HG02840 (cell line): ENCODE results near the gene USF1.
"Not testable (repeated sequence)": the region's sequence is repeated elsewhere in the genome, so short reads cannot be mapped to it uniquely, and the experiment has no call there.

ENCODE experiments used
- ATAC-seq: cut with Tn5 transposase; IDR thresholded peaks from one replicate; pipeline ENCODE4 v1.9.1; 2021; ENCODE audit warnings: mild to moderate bottlenecking, moderate library complexity, moderate number of reproducible peaks; ENCODE audit not compliant: unreplicated experiment, low FRiP score

Gene USF1

DNA sequence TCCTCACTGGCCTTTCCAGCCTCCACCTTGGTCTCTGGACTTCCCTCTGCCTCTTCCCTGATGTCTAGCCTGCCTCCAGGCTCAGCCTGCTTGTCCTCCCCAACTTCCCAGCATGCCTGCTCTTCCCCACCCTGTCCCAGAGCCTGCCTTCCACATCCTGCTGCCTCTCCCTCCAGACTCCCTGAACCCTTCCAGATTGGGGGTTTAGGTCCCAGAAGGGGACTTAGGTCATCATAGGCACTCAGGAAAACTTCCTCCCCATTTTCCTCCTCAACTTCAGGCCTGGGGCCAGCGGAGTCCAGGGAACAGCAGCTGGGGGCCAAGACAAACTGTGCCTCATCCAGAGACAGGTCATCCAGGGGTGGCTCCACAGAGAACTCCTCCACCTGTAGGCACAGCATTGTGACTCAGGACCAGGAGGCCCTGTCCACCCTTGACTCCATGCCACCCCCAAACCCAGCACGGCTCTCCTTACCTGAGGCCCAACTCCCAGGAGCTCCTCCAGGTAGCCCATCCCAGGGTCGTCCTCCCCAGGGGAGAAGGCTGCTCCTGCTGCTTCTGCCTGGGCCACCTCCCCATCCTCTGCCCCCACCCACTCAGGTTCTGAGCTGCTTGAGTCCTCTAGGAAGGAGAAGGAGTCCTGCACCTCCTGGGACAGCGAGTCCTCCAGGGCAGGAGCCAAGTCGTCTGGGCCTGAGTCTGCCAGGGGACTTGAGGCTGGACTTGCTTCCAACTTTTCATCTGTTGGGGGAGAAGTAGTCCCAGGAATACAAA is 3.4 kb upstream of the USF1 start:
- ATAC-seq, result no peak

GRCh38 chr1:161047436-161048420 is 2.0 kb upstream of the USF1 start:
- ATAC-seq, result no peak

GRCh38 chr1:161046605-161047228 is 940 bp upstream of the USF1 start:
- ATAC-seq, result no peak

DNA sequence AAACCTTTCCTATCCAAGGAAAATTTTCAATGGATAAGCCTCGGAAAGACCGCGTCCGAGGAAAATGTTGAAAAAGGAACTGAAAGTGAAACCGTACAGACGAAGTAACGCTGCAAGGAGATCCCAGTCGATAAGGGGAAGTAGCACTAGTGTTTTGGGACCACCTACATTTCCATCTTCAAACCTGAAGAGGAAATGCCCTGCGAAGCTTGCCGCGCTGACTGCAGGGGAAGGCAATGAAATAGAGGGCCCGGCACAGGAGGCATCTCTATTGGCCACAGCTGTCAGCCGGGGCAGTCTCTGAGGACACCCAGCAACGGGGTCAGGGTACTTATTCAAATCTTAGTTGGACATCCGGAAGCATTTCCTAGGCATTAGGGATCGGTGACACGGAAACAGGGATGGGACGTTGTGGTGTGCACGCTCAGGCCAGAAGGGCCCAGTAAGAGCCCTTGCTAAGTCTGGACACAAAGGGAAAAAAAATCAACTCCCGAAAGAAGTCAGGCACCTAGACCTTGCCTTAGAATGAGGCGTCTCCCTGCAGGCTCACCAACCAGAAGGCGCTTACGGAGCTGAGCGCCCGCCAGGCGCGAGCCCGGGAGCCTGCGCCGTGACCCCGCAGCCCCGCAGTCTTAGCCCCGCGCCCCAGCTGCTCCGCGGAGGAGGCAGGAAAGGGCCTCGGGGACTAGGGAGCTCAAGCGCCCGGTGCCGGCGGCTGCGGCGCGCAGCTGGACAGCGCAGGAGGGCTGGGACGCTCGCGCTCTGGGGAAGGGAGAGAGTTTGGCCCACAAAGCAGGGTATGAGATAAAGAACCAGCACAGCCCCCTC is 655 bp downstream of the USF1 start:
- ATAC-seq, result peak; percentile 42

DNA sequence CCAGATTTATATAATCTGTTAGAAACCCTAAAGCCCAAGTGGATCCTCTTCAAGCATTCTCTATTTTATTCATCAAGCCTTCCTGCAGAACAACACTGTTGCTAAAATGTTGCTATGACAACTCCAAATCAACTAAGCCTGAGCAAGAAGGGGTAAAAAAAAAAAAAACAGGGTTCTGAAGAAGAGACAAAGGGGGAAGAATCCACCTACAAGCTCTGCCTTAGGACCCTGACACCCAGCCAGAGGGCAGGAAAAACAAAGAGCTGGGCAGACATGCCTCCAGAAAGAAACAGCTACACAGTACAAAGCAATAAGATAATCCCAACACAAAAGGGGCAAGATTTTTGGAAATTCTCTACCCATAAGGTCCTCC is 1.3 kb downstream of the USF1 start:
- ATAC-seq, result no peak

- no peak for ATAC-seq
Measured at GRCh38 chr1:161039546-161039945, 6.2 kb downstream of the USF1 start.

GRCh38 chr1:161039154-161039545 is 6.6 kb downstream of the USF1 start:
- no peak for ATAC-seq

GRCh38 chr1:161038523-161039153 is 7.1 kb downstream of the USF1 start, which contains the start of gene TSTD1:
TSS of gene TSTD1 (minus strand) at chr1:161038964. CDS start at chr1:161038889, 75 bp downstream.
- ATAC-seq, result peak; percentile 74

DNA sequence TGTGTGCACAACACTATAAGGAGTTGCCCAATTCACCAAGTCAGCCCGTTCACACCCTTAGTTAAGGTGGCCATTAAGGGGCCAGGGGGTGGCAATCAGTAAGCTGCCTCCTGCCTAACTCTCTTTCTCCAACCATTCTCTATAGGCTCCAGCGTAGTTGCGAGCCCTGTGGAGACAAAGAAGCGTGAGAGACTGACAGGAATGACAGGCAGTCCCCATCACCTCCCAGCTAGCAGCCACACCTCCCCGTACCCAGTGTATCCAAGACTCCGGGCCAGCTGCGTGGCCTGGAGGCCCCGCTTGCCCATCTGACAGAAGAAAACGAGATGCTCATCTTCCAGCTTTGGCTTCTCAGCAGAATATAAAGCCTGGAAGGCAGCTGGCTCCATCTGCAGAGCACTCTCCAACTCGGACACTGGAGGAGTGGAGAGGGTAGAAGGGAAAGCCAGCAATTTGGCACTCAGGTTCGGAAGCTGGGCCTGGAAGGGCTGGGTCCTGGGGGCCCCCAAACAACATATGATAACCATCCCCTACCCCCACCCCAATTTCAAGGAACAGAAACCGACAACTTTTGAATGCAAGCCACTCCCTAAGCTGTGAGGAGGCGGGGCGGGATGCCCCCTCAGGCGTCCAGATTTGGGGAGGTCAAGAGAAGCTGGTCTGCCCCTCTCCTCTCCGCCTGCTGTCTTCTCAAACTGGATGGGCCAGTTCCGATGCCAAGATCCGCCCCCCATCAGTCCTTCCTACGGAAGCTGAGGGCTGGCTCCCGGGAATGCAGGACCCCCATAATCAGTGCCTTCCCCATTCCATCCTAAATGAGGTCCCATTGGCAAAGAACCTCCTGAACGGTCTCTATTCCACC is 7.9 kb downstream of the USF1 start:
- ATAC-seq, result no peak

DNA sequence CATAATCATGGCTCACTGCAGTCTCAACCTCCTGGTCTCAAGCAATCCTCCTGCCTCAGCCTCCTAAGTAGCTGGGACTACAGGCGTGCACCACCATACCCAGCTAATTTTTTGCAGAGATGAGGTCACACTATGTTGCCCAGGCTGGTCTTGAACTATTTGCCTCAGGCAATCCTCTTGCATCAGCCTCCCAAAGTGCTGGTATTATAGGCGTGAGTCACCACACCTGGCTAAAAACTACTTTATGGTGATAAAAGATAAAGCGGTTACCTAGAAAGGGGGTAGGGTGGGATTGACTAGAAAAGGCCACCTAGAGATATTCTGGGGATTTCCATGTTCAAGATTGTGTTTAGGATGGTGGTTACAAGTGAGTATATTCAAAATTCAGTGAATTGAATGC is 12.0 kb downstream of the USF1 start:
- ATAC-seq, result no peak

DNA sequence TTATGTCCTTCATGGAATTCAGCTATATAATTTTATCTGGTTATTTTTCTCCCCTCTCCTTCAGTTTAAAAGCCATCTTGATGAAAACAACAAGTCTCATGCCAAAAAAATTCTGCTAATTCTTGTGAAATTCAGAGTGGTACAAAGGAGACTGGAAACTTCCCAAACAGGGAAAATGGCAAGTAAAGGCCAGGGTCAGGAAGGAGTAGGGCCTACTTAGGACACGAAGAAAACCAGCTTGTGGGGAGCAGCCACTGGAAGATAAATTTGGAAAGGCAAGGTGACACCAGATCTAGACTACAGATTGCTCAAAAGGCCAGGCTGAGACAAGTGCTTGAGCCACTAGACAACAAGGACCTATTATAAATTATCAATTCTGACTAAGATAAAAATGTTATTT is 13.4 kb downstream of the USF1 start:
- no peak for ATAC-seq

- no peak for ATAC-seq
Measured at GRCh38 chr1:161031874-161032273, 13.9 kb downstream of the USF1 start.

DNA sequence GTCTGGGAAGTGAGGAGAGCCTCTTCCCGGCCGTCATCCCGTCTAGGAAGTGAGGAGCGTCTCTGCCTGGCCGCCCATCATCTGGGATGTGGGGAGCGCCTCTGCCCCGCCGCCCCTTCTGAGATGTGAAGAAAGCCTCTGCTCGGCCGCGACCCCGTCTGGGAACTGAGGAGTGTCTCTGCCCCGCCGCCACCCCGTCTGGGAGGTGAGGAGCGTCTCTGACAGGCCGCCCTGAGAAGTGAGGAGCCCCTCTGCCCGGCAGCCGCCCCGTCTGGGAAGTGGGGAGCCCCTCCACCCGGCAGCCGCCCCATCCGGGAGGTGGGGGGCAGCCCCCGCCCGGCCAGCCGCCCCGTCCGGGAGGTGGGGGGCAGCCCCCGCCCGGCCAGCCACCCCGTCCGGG is 16.3 kb downstream of the USF1 start:
- not testable (repeated sequence) for ATAC-seq

GRCh38 chr1:161026954-161027353 is 18.8 kb downstream of the USF1 start:
- not testable (repeated sequence) for ATAC-seq

DNA sequence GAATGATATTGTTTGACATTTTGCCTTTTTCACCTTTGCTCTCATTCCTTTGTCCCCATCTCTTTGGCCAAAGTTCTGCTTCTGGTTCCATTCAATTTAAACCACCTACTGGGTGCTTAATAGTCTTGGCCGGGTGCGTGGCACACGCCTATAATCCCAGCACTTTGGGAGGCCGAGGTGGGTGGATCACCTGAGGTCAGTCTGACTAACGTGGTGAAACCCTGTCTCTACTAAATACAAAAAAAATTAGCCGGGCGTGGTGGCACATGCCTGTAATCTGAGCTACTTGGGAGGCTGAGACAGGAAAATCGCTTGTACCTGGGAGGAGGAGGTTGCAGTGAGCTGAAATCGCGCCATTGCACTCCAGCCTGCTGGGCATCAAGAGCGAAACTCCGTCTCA is 23.3 kb downstream of the USF1 start:
- not testable (repeated sequence) for ATAC-seq

DNA sequence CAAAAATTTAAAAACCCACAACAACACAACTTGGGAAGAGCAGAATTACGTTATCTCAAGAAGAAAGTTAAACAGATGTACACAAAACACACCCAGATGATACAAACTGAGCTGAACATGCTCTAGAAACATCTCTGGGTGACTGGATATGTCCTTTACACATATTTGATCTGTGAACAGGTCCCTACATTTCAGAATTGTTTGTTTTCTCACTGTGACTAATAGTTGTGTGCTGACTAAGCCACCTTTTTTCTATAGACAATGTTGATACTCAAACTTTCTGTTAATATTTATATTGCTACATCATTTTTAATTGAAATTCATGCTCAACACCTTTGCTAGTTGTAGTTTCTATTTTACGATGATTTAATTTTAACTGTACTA is 23.8 kb downstream of the USF1 start:
- ATAC-seq, result no peak

DNA sequence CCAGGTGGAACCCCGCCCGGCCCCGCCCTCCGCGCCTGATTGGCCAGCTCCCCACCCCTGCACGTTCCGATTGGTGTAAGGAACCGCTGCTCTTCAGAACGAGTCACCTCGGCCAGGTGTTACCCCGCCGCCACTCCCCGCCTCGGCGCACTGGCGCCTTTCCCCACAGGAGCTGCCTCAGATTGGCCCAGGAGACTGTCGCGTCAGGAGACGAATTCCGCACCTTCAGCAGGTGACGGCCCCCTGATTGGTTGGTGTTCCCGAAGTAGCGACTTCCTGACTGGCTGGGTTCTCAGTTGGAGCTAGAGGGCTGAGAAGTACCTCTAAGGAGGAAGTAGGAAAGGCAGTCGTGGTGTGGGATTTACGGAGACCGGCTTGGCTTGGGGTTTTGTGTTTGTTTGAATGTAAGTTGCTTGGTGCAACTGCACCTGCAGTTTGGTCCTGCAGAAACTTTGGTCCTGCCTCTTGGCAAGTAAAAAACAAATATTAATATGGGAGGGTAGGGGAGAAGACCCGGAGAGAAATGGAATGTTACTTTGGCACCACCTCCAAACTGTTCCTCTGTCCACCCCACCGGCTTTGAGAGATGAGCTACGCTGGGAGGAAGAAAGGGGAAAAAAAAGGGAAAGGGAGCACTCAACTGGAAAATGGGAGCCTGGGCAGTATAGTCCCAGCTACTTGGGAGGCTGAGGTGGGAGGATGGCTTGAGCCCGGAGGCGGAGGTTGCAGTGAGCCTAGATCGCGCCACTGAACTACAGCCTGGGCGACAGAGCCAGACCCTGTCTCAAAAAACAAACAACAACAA is 24.4 kb downstream of the USF1 start:
- ATAC-seq, result peak; percentile 86
